Bone marrow (tissue), 2 donors: Measurements from ENCODE around the gene LAMA5.
"Not testable (repeated sequence)": the region's sequence is repeated elsewhere in the genome, so short reads cannot be mapped to it uniquely, and the experiment has no call there.

ENCODE experiments used
- DNase-seq, 2 donors: peaks; one replicate each; lab custom pipeline; 2025; lab: John Stamatoyannopoulos, UW

Gene LAMA5

GRCh38 chr20:62388839-62389600 is 21.9 kb upstream of the LAMA5 start:
- DNase-seq, result no peak

GRCh38 chr20:62387933-62388635 is 21.0 kb upstream of the LAMA5 start:
- DNase-seq, result no peak

- no peak for DNase-seq
Observed at GRCh38 chr20:62387219-62387913, 20.3 kb upstream of the LAMA5 start.

- peak; percentile 79 to 87 for DNase-seq
Observed at GRCh38 chr20:62386383-62387218, 19.5 kb upstream of the LAMA5 start, which contains the start of gene RPS21. Gene RPS21 (plus strand): TSS chr20:62387103. CDS start chr20:62387339, 236 bp downstream.

GRCh38 chr20:62382306-62383198 is 15.4 kb upstream of the LAMA5 start:
- peak; percentile 19 to 51 for DNase-seq

- DNase-seq, result no peak
Observed at GRCh38 chr20:62381842-62382241, 14.7 kb upstream of the LAMA5 start.

GRCh38 chr20:62381202-62381797 is 14.2 kb upstream of the LAMA5 start:
- DNase-seq, result no peak

- DNase-seq, result no peak
Observed at GRCh38 chr20:62378215-62378614, 11.1 kb upstream of the LAMA5 start.

GRCh38 chr20:62377615-62378178 is 10.6 kb upstream of the LAMA5 start:
- DNase-seq, result no peak

GRCh38 chr20:62377064-62377461 is 10.0 kb upstream of the LAMA5 start:
- no peak for DNase-seq

GRCh38 chr20:62376112-62377063 is 9.3 kb upstream of the LAMA5 start:
- no peak for DNase-seq

GRCh38 chr20:62374331-62375152 is 7.4 kb upstream of the LAMA5 start:
- no peak for DNase-seq

GRCh38 chr20:62373631-62374179 is 6.6 kb upstream of the LAMA5 start:
- DNase-seq, result not testable (repeated sequence)

- no peak for DNase-seq
Observed at GRCh38 chr20:62372042-62372993, 5.2 kb upstream of the LAMA5 start.

GRCh38 chr20:62371588-62372041 is 4.5 kb upstream of the LAMA5 start:
- DNase-seq, result no peak

GRCh38 chr20:62370807-62371587 is 3.9 kb upstream of the LAMA5 start:
- no peak for DNase-seq
